ENCODE measurements around the gene PRR13.
A peak's percentile ranks its signal among the peaks of the same experiment; 100 is the strongest.

Gene PRR13

GRCh38 chr12:53492830-53493609 is 51.5 kb downstream of the PRR13 start:
- Histone ChIP-seq H3K4me3 (ENCODE audit: low read depth, low read length) (peak overlapping the region; percentile 77), H2AK5ac (ENCODE audit: low read length) (peak overlapping the region; percentile 77), H2BK12ac (ENCODE audit: low read length) (peak overlapping the region; percentile 12), H3K9ac (ENCODE audit: low read length) (peak overlapping the region; percentile 86), H3K14ac (ENCODE audit: low read length) (peak overlapping the region; percentile 90), H3K23ac (ENCODE audit: low read length) (no peak overlapping the region), H3K4ac (ENCODE audit: low read depth, low read length) (peak overlapping the region; percentile 60), H3K18ac (ENCODE audit: low read length) (peak overlapping the region; percentile 97), H3K36me3 (ENCODE audit: control insufficient read depth in 1 of 2, insufficient read depth in 2 of 2, low read length in 2 of 2) (no peaks in the 10 kb centered on the region), H4K91ac (ENCODE audit: low read depth, low read length) (peak overlapping the region; percentile 90), H4K12ac (ENCODE audit: low read depth, low read length) (peak overlapping the region; percentile 90), H3K4me2 (ENCODE audit: low read length) (peak overlapping the region; percentile 97), H3K79me1 (ENCODE audit: low read length) (peaks cover 13% of the 10 kb centered on the region), H2AFZ (ENCODE audit: insufficient read depth, low read length, poor library complexity) (peak overlapping the region; percentile 97), H3K27me3 (ENCODE audit: insufficient read depth, low read length) (no peaks in the 10 kb centered on the region), H3K79me2 (ENCODE audit: control insufficient read depth, insufficient read depth, low read length, poor library complexity) (no peaks in the 10 kb centered on the region), H3K27ac (ENCODE audit: low read depth, low read length) (peak overlapping the region; percentile 84), H2BK120ac (ENCODE audit: insufficient read depth, low read length, poor library complexity) (peak overlapping the region; percentile 77), H2BK5ac (ENCODE audit: low read depth, low read length, poor library complexity) (peak overlapping the region; percentile 83), H4K8ac (ENCODE audit: low read depth, low read length) (peak overlapping the region; percentile 96), H3K9me3 (ENCODE audit: insufficient read depth, low read depth, low read length) (no peaks in the 10 kb centered on the region), H3K4me1 (ENCODE audit: control insufficient read depth in 1 of 2, insufficient read depth in 2 of 2, low read length in 2 of 2) (peaks cover 14 to 25% of the 10 kb centered on the region in 2 experiments)
- peak; percentile 91 to 96 for DNase-seq
- WGBS (ENCODE audit: extremely low coverage, insufficient coverage, insufficient read length): no CpG with 5 or more reads among the region's 52 CpGs

DNA sequence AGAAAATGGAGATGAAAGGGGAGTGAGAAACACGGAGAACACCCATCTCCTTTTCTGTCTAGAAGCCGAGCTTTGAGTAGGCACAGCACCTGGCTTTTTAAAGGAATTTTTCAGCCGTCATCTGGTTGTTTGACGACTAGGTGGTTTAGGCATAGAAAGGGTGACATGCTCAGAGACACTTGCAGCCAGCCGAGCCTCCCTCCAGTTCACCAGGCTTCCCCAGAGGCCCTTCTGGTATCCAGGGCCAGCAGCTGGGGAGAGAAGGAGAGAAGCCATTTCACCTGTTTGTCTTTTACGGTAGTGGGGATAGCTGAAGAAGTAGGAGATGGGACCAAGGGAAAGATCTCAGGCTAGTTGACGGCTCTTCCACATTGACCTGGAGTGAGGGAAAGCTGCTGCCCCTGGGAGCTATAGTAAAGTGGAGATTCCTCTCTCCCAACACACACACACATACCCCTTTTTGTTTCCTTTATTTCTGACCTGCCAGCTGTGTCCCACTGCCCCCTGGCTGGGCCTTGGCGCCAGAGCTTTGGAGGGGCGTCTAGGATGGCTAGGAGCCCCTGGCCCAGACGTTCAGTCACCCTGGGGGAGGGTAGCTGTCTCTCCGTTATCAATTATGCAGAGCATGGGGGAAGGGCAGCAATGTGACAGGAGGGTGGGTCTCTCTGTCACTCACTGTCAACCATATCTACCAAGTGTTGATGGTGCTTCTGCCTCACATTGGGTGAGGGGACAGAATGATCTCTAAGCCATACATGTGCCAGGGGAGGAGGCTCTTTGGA is 52.3 kb downstream of the PRR13 start:
- H2AK5ac ChIP-seq (ENCODE audit: low read length): peak overlapping the region; percentile 27
- H4K91ac ChIP-seq (ENCODE audit: low read depth, low read length): peak overlapping the region; percentile 90
- H3K4me1 ChIP-seq (ENCODE audit: control insufficient read depth in 1 of 2, insufficient read depth in 2 of 2, low read length in 2 of 2): peaks cover 14 to 27% of the 10 kb centered on the region in 2 experiments
- peak overlapping the region; percentile 12 for H2BK12ac ChIP-seq (ENCODE audit: low read length)
- H3K79me1 ChIP-seq (ENCODE audit: low read length): peaks cover 13% of the 10 kb centered on the region
- H3K79me2 ChIP-seq (ENCODE audit: control insufficient read depth, insufficient read depth, low read length, poor library complexity): no peaks in the 10 kb centered on the region
- no CpG with 5 or more reads among the region's 11 CpGs for WGBS (ENCODE audit: extremely low coverage, insufficient coverage, insufficient read length)
- no peak overlapping the region for H3K9ac ChIP-seq (ENCODE audit: low read length)
- no peak overlapping the region for H3K4me3 ChIP-seq (ENCODE audit: low read depth, low read length)
- no peak overlapping the region for H3K23ac ChIP-seq (ENCODE audit: low read length)
- H4K12ac ChIP-seq (ENCODE audit: low read depth, low read length): no peak overlapping the region
- H2BK5ac ChIP-seq (ENCODE audit: low read depth, low read length, poor library complexity): no peak overlapping the region
- no peaks in the 10 kb centered on the region for H3K27me3 ChIP-seq (ENCODE audit: insufficient read depth, low read length)
- no peaks in the 10 kb centered on the region for H3K36me3 ChIP-seq (ENCODE audit: control insufficient read depth in 1 of 2, insufficient read depth in 2 of 2, low read length in 2 of 2)
- peak in 1 of 2 donors; percentile 35 for DNase-seq
- H3K9me3 ChIP-seq (ENCODE audit: insufficient read depth, low read depth, low read length): no peaks in the 10 kb centered on the region
- H3K4ac ChIP-seq (ENCODE audit: low read depth, low read length): peak overlapping the region; percentile 13
- peak overlapping the region; percentile 77 for H2BK120ac ChIP-seq (ENCODE audit: insufficient read depth, low read length, poor library complexity)
- peak overlapping the region; percentile 84 for H3K27ac ChIP-seq (ENCODE audit: low read depth, low read length)
- peak overlapping the region; percentile 97 for H3K4me2 ChIP-seq (ENCODE audit: low read length)
- peak overlapping the region; percentile 96 for H4K8ac ChIP-seq (ENCODE audit: low read depth, low read length)
- peak overlapping the region; percentile 97 for H2AFZ ChIP-seq (ENCODE audit: insufficient read depth, low read length, poor library complexity)
- H3K18ac ChIP-seq (ENCODE audit: low read length): no peak overlapping the region
- H3K14ac ChIP-seq (ENCODE audit: low read length): peak overlapping the region; percentile 90
